ENCODE data around the gene TRIM61. TPM values are rescaled to one million over a fixed set of nuclear protein-coding genes. Genes with fewer than 3 reads are reported as not detected.

TRIM61 gene
- total RNA-seq, 1 donor from 2014 or later = 1.1 TPM

GRCh38 chr4:165010991-165011390 lies 33.5 kb upstream of the TRIM61 start:
- Histone ChIP-seq H3K4me3 (ENCODE audit: low read depth, low read length) (no peak overlapping the region), H3K27me3 (ENCODE audit: control insufficient read depth, insufficient read depth, low read length) (no peaks in the 10 kb centered on the region), H3K36me3 (ENCODE audit: control insufficient read depth, insufficient read depth, low read length) (no peaks in the 10 kb centered on the region)
- DNase-seq (ENCODE audit: low read depth) (no peak), FAIRE-seq (no peak)
- TF ChIP-seq CTCF (IDR thresholded peaks at IDR 0.05; ENCODE audit: insufficient read depth, low read length, severe bottlenecking) = no peak

GRCh38 chr4:165010487-165010886 lies 33.0 kb upstream of the TRIM61 start:
- Histone ChIP-seq H3K4me3 (ENCODE audit: low read depth, low read length) (no peak overlapping the region), H3K36me3 (ENCODE audit: control insufficient read depth, insufficient read depth, low read length) (no peaks in the 10 kb centered on the region), H3K27me3 (ENCODE audit: control insufficient read depth, insufficient read depth, low read length) (no peaks in the 10 kb centered on the region)
- FAIRE-seq = no peak
- TF ChIP-seq CTCF (IDR thresholded peaks at IDR 0.05; ENCODE audit: insufficient read depth, low read length, severe bottlenecking) = no peak
- no peak for DNase-seq (ENCODE audit: low read depth)

DNA sequence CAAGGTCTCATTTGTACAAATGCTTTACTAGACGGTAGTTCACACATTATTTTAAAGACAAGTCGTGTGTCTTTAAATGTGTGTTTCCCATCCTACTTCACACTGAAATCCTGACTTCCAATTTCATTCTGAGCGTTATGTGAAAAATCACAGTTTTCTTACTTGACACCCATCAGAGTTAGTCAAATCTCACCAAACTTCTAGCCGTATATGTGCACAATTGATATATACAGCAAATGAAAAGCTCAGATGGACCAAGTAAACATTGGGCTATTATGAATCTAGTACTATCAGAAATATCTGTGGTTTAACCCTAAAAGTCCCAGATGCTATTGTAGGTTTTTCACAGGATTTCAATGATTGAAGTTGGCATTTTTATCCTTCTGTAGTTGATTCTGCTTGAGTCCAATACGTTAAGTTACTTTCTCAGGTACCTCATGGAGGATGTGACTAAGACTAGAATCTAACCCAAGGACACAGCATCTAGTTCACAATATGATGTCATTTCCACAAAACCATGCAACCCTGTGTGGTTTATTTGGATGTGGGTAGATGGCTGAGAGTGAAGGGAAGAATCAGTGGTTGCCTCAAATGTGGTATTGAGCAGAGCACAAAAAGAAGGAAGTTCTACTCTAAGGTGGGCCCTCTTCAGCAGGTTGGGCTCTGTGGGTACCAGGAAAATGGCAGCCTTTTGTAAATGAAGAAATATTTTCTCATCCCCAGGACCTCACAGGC lies 32.2 kb upstream of the TRIM61 start:
- no peak for FAIRE-seq
- Histone ChIP-seq H3K4me3 (ENCODE audit: low read depth, low read length) (no peak overlapping the region), H3K36me3 (ENCODE audit: control insufficient read depth, insufficient read depth, low read length) (no peaks in the 10 kb centered on the region), H3K27me3 (ENCODE audit: control insufficient read depth, insufficient read depth, low read length) (no peaks in the 10 kb centered on the region)
- DNase-seq (ENCODE audit: low read depth) = no peak
- TF ChIP-seq CTCF (IDR thresholded peaks at IDR 0.05; ENCODE audit: insufficient read depth, low read length, severe bottlenecking) = no peak

GRCh38 chr4:165006886-165007285 lies 29.4 kb upstream of the TRIM61 start:
- TF ChIP-seq CTCF (IDR thresholded peaks at IDR 0.05; ENCODE audit: insufficient read depth, low read length, severe bottlenecking) = no peak
- FAIRE-seq (no peak), DNase-seq (ENCODE audit: low read depth) (no peak)
- no peaks in the 10 kb centered on the region for H3K27me3 ChIP-seq (ENCODE audit: control insufficient read depth, insufficient read depth, low read length)
- no peaks in the 10 kb centered on the region for H3K36me3 ChIP-seq (ENCODE audit: control insufficient read depth, insufficient read depth, low read length)
- H3K4me3 ChIP-seq (ENCODE audit: low read depth, low read length) = no peak overlapping the region

GRCh38 chr4:165006456-165006855 lies 29.0 kb upstream of the TRIM61 start:
- DNase-seq (ENCODE audit: low read depth) (no peak), FAIRE-seq (no peak)

More at GRCh38 chr4:165006456-165006855, 29.0 kb upstream of the TRIM61 start:
- no peak for TF ChIP-seq CTCF (IDR thresholded peaks at IDR 0.05; ENCODE audit: insufficient read depth, low read length, severe bottlenecking)
- no peaks in the 10 kb centered on the region for H3K36me3 ChIP-seq (ENCODE audit: control insufficient read depth, insufficient read depth, low read length)
- H3K4me3 ChIP-seq (ENCODE audit: low read depth, low read length) = no peak overlapping the region
- no peaks in the 10 kb centered on the region for H3K27me3 ChIP-seq (ENCODE audit: control insufficient read depth, insufficient read depth, low read length)
